Brain microvascular endothelial cell (primary cell): ENCODE data around the gene CCIN.

Experiments used
- DNase-seq: peaks from one replicate; pipeline ENCODE4 v3.0.0-alpha.2; 2020
- H3K27ac ChIP-seq: fragments of 250-450 bp; sonication (Bioruptor Pico); 2 replicates; pipeline ENCODE4 v1.5.1; 2020; ENCODE audit warnings: mild to moderate bottlenecking, moderate library complexity
- H3K27me3 ChIP-seq: fragments of 250-450 bp; sonication (Bioruptor Pico); replicated peaks from 2 replicates; pipeline ENCODE4 v1.5.1; 2020; ENCODE audit warnings: mild to moderate bottlenecking
- H3K36me3 ChIP-seq: fragments of 250-450 bp; sonication (Bioruptor Pico); replicated peaks from 2 replicates; pipeline ENCODE4 v1.5.1; 2020; ENCODE audit warnings: mild to moderate bottlenecking
- H3K4me3 ChIP-seq: 2 replicates; pipeline ENCODE4 v1.5.1; 2011; ENCODE audit warnings: low read depth, mild to moderate bottlenecking, control low read depth, low read length, moderate library complexity
- CTCF ChIP-seq: IDR thresholded peaks from 2 replicates; pipeline ENCODE4 v1.5.1; 2011; ENCODE audit warnings: low read depth, mild to moderate bottlenecking, moderate library complexity, low read length, control low read depth, inconsistent platforms; ENCODE audit errors: missing control alignments
- in situ Hi-C: cut with HindIII; loops from 2 replicates; pipeline ENCODE4 v1.10.0; 2017; ENCODE audit warnings: low sequenced_read_pairs, low pct_ligation_motif_present

CCIN gene

GRCh38 chr9:36142510-36143244 is 26.5 kb upstream of the CCIN start:
- Histone ChIP-seq H3K36me3 (no peaks in the 10 kb centered on the region), H3K4me3 (no peak overlapping the region), H3K27ac (no peak overlapping the region), H3K27me3 (no peaks in the 10 kb centered on the region)
- in situ Hi-C loops = no loop called here
- no peak for TF ChIP-seq CTCF
- no peak for DNase-seq

GRCh38 chr9:36143245-36143641 is 25.9 kb upstream of the CCIN start:
- TF ChIP-seq CTCF = no peak
- no peaks in the 10 kb centered on the region for H3K27me3 ChIP-seq
- no peak for DNase-seq
- in situ Hi-C loops = no loop called here
- H3K4me3 ChIP-seq = no peak overlapping the region
- no peak overlapping the region for H3K27ac ChIP-seq
- H3K36me3 ChIP-seq = no peaks in the 10 kb centered on the region

GRCh38 chr9:36144309-36145232 is 24.6 kb upstream of the CCIN start:
- H3K27ac ChIP-seq = no peak overlapping the region
- DNase-seq = no peak
- no peak overlapping the region for H3K4me3 ChIP-seq
- in situ Hi-C loops = no loop called here
- no peak for TF ChIP-seq CTCF
- H3K36me3 ChIP-seq = no peaks in the 10 kb centered on the region
- no peaks in the 10 kb centered on the region for H3K27me3 ChIP-seq

- no peak for DNase-seq
- Histone ChIP-seq H3K36me3 (no peaks in the 10 kb centered on the region), H3K27me3 (no peaks in the 10 kb centered on the region), H3K4me3 (no peak overlapping the region), H3K27ac (no peak overlapping the region)
- in situ Hi-C loops = no loop called here
- TF ChIP-seq CTCF = no peak
Measured at GRCh38 chr9:36145970-36146369, 23.2 kb upstream of the CCIN start.

- no peak overlapping the region for H3K27ac ChIP-seq
Measured at GRCh38 chr9:36146651-36147050, 22.5 kb upstream of the CCIN start.

More at GRCh38 chr9:36146651-36147050, 22.5 kb upstream of the CCIN start:
- DNase-seq = no peak
- no peak for TF ChIP-seq CTCF
- Histone ChIP-seq H3K36me3 (no peaks in the 10 kb centered on the region), H3K4me3 (no peak overlapping the region), H3K27me3 (no peaks in the 10 kb centered on the region)
- in situ Hi-C loops = no loop called here
